Thyroid gland (tissue), 4 donors: ENCODE data around the gene C6orf15. TPM values are rescaled to one million over a fixed set of nuclear protein-coding genes. Genes with fewer than 3 reads are reported as not detected.
A peak's percentile ranks its signal among the peaks of the same experiment; 100 is the strongest.
"Not testable (repeated sequence)": the region's sequence is repeated elsewhere in the genome, so short reads cannot be mapped to it uniquely, and the experiment has no call there.

Experiments
- DNase-seq, 2 donors: peaks; one replicate each; pipeline ENCODE4 v3.0.0-alpha.2; 2019
- H3K27ac ChIP-seq, 3 donors: fragments of 200-600 bp; sonication (generic); 1 replicate in 2 of 3; 2 replicates in 1 of 3; pipeline ENCODE4 v1.5.1; 2016 to 2019; ENCODE audit warnings: mild to moderate bottlenecking in 1 of 3, moderate library complexity in 1 of 3
- H3K27me3 ChIP-seq: fragments of 200-600 bp; sonication (generic); one replicate; pipeline ENCODE4 v1.5.1; 2019
- H3K36me3 ChIP-seq, 2 donors: fragments of 200-600 bp; sonication (generic); one replicate each; pipeline ENCODE4 v1.5.1; 2016 to 2019
- H3K4me1 ChIP-seq, 2 donors: fragments of 200-600 bp; sonication (generic); one replicate each; pipeline ENCODE4 v1.5.1; 2017 to 2019
- H3K4me3 ChIP-seq, 3 donors: fragments of 200-600 bp; sonication (generic); replicated peaks in 1 of 3; 1 replicate in 2 of 3; 2 replicates in 1 of 3; pipeline ENCODE4 v1.5.1; 2016; ENCODE audit warnings: mild to moderate bottlenecking in 1 of 3
- H3K9me3 ChIP-seq: fragments of 200-600 bp; sonication (generic); one replicate; pipeline ENCODE4 v1.5.1; 2017
- CTCF ChIP-seq, 6 experiments: fragments of 200-600 bp in 3 of 6; fragments of 450-650 bp in 3 of 6; sonication (generic) in 3 of 6; IDR thresholded peaks; one replicate each; pipeline ENCODE4 v1.5.1; 2016 to 2019; ENCODE audit warnings: antibody characterized with exemption in 6 of 6, mild to moderate bottlenecking in 2 of 6, inconsistent platforms in 1 of 6, moderate library complexity in 1 of 6
- POLR2A ChIP-seq, 2 donors: fragments of 450-650 bp; IDR thresholded peaks; one replicate each; pipeline ENCODE4 v1.6.1; 2017; ENCODE audit warnings: antibody characterized with exemption in 2 of 2, mild to moderate bottlenecking in 2 of 2, moderate library complexity in 1 of 2
- WGBS, 2 donors: methylation state at CpG; one replicate each; pipeline ENCODE4 v1.1.5; 2017; 5-methylcytosine and 5-hydroxymethylcytosine counted together
- intact Hi-C: fragments of 100-400 bp; cut with DNase I; formaldehyde crosslinking; loops from one replicate; pipeline ENCODE4 v1.15.1; 2023
- total RNA-seq, 4 donors: library from RNA; depleted of rRNA; stranded (reverse); fragments of >200 nt; gene quantifications; one replicate each; pipeline ENCODE4 v1.2.3, GENCODE V29; 2016

The C6orf15 gene
- total RNA-seq, 4 donors from 2014 or later, result not detected

- H3K27ac ChIP-seq, result peak overlapping the region in 1 of 3 donors; percentile 98
- no peaks in the 10 kb centered on the region for H3K36me3 ChIP-seq
- DNase-seq, result no peak
- no peak for TF ChIP-seq CTCF (IDR thresholded peaks at IDR 0.05)
- no peak for TF ChIP-seq POLR2A (IDR thresholded peaks at IDR 0.05)
- H3K9me3 ChIP-seq, result no peaks in the 10 kb centered on the region
- WGBS, 2 donors, result 94 to 97% methylated on average over 4 of the region's 4 CpGs
- intact Hi-C loops, result no loop called here
- no peaks in the 10 kb centered on the region for H3K27me3 ChIP-seq
- H3K4me1 ChIP-seq, result peaks cover 17 to 28% of the 10 kb centered on the region in 2 donors
- no peak overlapping the region for H3K4me3 ChIP-seq
These were observed 38.0 kb downstream of the C6orf15 start for GRCh38 chr6:31074401-31074800.

GRCh38 chr6:31070711-31071197 lies 41.6 kb downstream of the C6orf15 start:
- peak overlapping the region; percentile 30 to 98 (median 33) for H3K27ac ChIP-seq
- no peak overlapping the region for H3K4me3 ChIP-seq
- WGBS, 2 donors, result 48 to 54% methylated on average over 6 of the region's 6 CpGs
- H3K4me1 ChIP-seq, result peaks cover 26 to 27% of the 10 kb centered on the region in 2 donors
- H3K36me3 ChIP-seq, result no peaks in the 10 kb centered on the region
- no peaks in the 10 kb centered on the region for H3K9me3 ChIP-seq
- peak in 4 of 6 experiments; percentile 57 to 82 (median 74) for TF ChIP-seq CTCF (IDR thresholded peaks at IDR 0.05)
- TF ChIP-seq POLR2A (IDR thresholded peaks at IDR 0.05), result no peak
- DNase-seq, result peak; percentile 62 to 80
- intact Hi-C loops, result no loop called here
- no peaks in the 10 kb centered on the region for H3K27me3 ChIP-seq

- Histone ChIP-seq H3K27me3 (no peaks in the 10 kb centered on the region), H3K9me3 (no peaks in the 10 kb centered on the region), H3K4me3 (no peak overlapping the region), H3K4me1 (peaks cover 27 to 34% of the 10 kb centered on the region in 2 donors), H3K27ac (no peak overlapping the region), H3K36me3 (no peaks in the 10 kb centered on the region)
- peak; percentile 71 to 81 for DNase-seq
- 48 to 55% methylated on average over 13 of the region's 13 CpGs for WGBS, 2 donors
- intact Hi-C loops, result no loop called here
- TF ChIP-seq POLR2A (IDR thresholded peaks at IDR 0.05) (no peak), CTCF (IDR thresholded peaks at IDR 0.05) (peak; percentile 55 to 89 (median 72))
These were observed 43.6 kb downstream of the C6orf15 start for GRCh38 chr6:31068669-31069340.

- WGBS, 2 donors, result 60 to 74% methylated on average over 9 to 11 of the region's 11 CpGs
- DNase-seq, result peak in 1 of 2 donors; percentile 39
- H3K27me3 ChIP-seq, H3K27ac ChIP-seq, H3K4me3 ChIP-seq, H3K9me3 ChIP-seq, H3K36me3 ChIP-seq, intact Hi-C loops: not testable (repeated sequence)
- peaks cover 21 to 29% of the 10 kb centered on the region in 2 donors for H3K4me1 ChIP-seq
These were observed 44.3 kb downstream of the C6orf15 start for GRCh38 chr6:31067891-31068668.

GRCh38 chr6:31067028-31067427 lies 45.3 kb downstream of the C6orf15 start:
- intact Hi-C loops, H3K36me3 ChIP-seq, H3K27me3 ChIP-seq, H3K9me3 ChIP-seq, H3K4me3 ChIP-seq, H3K27ac ChIP-seq, DNase-seq: not testable (repeated sequence)
- H3K4me1 ChIP-seq, result peaks cover 12 to 19% of the 10 kb centered on the region in 2 donors
- WGBS, 2 donors, result 91 to 96% methylated on average over 9 to 22 of the region's 32 CpGs

- Histone ChIP-seq H3K27me3 (no peaks in the 10 kb centered on the region), H3K27ac (peak overlapping the region; percentile 55 to 71 (median 70)), H3K9me3 (no peaks in the 10 kb centered on the region), H3K4me1 (peaks cover 0 to 17% of the 10 kb centered on the region in 2 donors), H3K4me3 (no peak overlapping the region), H3K36me3 (no peaks in the 10 kb centered on the region)
- intact Hi-C loops, result no loop called here
- DNase-seq, result no peak
- TF ChIP-seq CTCF (IDR thresholded peaks at IDR 0.05), result no peak
- no peak for TF ChIP-seq POLR2A (IDR thresholded peaks at IDR 0.05)
- 51 to 60% methylated on average over 2 of the region's 2 CpGs for WGBS, 2 donors
These were observed 46.8 kb downstream of the C6orf15 start for GRCh38 chr6:31065556-31065955.
